IMR-90 (cell line): ENCODE measurements around the gene TSPO.

ENCODE experiments used
- CEBPB ChIP-seq: IDR thresholded peaks from 2 replicates; pipeline ENCODE4 v1.6.1; 2012; ENCODE audit warnings: low read depth, low read length, improper control_type of control experiment
- FOS ChIP-seq: fragments of 150-350 bp; IDR thresholded peaks from 2 replicates; pipeline ENCODE4 v1.6.1; 2016; ENCODE audit warnings: low read depth, low read length
- MAFK ChIP-seq: IDR thresholded peaks from 2 replicates; pipeline ENCODE4 v1.6.1; 2012; ENCODE audit warnings: low read depth, low read length, improper control_type of control experiment
- MAZ ChIP-seq: IDR thresholded peaks from 2 replicates; pipeline ENCODE4 v1.6.1; 2012; ENCODE audit warnings: low read depth, mild to moderate bottlenecking, low read length, improper control_type of control experiment, moderate library complexity, borderline replicate concordance
- NFE2L2 ChIP-seq: fragments of 150-350 bp; IDR thresholded peaks from 2 replicates; pipeline ENCODE4 v1.6.1; 2016; ENCODE audit warnings: low read depth, mild to moderate bottlenecking, low read length
- POLR2A ChIP-seq: IDR thresholded peaks from 2 replicates; pipeline ENCODE4 v1.6.1; 2012; ENCODE audit warnings: mild to moderate bottlenecking, low read depth, low read length
- RAD21 ChIP-seq: IDR thresholded peaks from 2 replicates; pipeline ENCODE4 v1.6.1; 2012; ENCODE audit warnings: low read length, improper control_type of control experiment
- RCOR1 ChIP-seq: IDR thresholded peaks from 2 replicates; pipeline ENCODE4 v1.6.1; 2012; ENCODE audit warnings: mild to moderate bottlenecking, low read length, improper control_type of control experiment; ENCODE audit not compliant: insufficient replicate concordance
- RFX5 ChIP-seq: IDR thresholded peaks from 2 replicates; pipeline ENCODE4 v1.8.0; 2012; ENCODE audit warnings: low read depth, mild to moderate bottlenecking, low read length, moderate library complexity
- SMC3 ChIP-seq: fragments of 150-350 bp; IDR thresholded peaks from 2 replicates; pipeline ENCODE4 v1.6.1; 2016; ENCODE audit warnings: low read depth, mild to moderate bottlenecking, antibody characterized with exemption, low read length, moderate library complexity
- TF ChIP-seq, protein P1 (sequence below): conservative IDR thresholded peaks from 2 replicates; pipeline ENCODE4 v1.5.1; 2012; ENCODE audit warnings: mild to moderate bottlenecking, low read depth, low read length, improper control_type of control experiment

DNA sequence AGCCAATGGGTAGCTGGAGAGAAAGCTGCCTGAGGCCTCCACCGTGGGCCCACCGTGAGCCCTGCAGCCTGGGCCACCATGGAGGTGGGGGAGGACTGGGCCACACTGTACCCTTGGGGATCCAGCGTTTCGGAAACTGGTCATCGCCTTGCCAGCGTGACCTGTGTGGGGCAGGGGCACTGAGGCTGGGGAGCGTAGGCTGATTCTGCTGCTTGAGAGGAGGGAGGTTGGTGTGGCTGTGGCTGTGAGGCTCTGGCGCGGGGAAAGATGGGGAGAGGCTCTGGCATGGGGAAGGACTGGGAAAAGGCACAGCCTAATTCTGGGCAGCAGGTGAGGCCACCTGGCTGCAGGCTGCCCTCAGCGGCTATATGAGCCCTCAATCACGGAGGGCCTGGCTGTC is 48.2 kb downstream of the TSPO start:
- TF ChIP-seq, protein P1, sequence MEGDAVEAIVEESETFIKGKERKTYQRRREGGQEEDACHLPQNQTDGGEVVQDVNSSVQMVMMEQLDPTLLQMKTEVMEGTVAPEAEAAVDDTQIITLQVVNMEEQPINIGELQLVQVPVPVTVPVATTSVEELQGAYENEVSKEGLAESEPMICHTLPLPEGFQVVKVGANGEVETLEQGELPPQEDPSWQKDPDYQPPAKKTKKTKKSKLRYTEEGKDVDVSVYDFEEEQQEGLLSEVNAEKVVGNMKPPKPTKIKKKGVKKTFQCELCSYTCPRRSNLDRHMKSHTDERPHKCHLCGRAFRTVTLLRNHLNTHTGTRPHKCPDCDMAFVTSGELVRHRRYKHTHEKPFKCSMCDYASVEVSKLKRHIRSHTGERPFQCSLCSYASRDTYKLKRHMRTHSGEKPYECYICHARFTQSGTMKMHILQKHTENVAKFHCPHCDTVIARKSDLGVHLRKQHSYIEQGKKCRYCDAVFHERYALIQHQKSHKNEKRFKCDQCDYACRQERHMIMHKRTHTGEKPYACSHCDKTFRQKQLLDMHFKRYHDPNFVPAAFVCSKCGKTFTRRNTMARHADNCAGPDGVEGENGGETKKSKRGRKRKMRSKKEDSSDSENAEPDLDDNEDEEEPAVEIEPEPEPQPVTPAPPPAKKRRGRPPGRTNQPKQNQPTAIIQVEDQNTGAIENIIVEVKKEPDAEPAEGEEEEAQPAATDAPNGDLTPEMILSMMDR, result no peak
- TF ChIP-seq MAZ, result no peak
- TF ChIP-seq POLR2A, result no peak
- TF ChIP-seq CEBPB, result no peak
- TF ChIP-seq RFX5, result no peak
- TF ChIP-seq RAD21, result no peak
- no peak for TF ChIP-seq FOS
- no peak for TF ChIP-seq RCOR1
- TF ChIP-seq MAFK, result no peak
- TF ChIP-seq NFE2L2, result no peak
- no peak for TF ChIP-seq SMC3
